Fibroblast of lung (primary cell): ENCODE results near the gene CHMP6.

Experiments
- EZH2 ChIP-seq: IDR thresholded peaks from 2 replicates; pipeline ENCODE4 v1.5.1; 2012; ENCODE audit warnings: low read length, control low read depth, mild to moderate bottlenecking; ENCODE audit errors: missing control alignments
- TF ChIP-seq, protein P1 (sequence below), 2 donors: IDR thresholded peaks in 1 of 2; conservative IDR thresholded peaks in 1 of 2; 1 replicate in 1 of 2; 2 replicates in 1 of 2; pipeline ENCODE4 v1.5.1; 2011 to 2012; ENCODE audit warnings: low read length in 2 of 2, control low read depth in 1 of 2, inconsistent platforms in 1 of 2, low read depth in 1 of 2, mild to moderate bottlenecking in 1 of 2

DNA sequence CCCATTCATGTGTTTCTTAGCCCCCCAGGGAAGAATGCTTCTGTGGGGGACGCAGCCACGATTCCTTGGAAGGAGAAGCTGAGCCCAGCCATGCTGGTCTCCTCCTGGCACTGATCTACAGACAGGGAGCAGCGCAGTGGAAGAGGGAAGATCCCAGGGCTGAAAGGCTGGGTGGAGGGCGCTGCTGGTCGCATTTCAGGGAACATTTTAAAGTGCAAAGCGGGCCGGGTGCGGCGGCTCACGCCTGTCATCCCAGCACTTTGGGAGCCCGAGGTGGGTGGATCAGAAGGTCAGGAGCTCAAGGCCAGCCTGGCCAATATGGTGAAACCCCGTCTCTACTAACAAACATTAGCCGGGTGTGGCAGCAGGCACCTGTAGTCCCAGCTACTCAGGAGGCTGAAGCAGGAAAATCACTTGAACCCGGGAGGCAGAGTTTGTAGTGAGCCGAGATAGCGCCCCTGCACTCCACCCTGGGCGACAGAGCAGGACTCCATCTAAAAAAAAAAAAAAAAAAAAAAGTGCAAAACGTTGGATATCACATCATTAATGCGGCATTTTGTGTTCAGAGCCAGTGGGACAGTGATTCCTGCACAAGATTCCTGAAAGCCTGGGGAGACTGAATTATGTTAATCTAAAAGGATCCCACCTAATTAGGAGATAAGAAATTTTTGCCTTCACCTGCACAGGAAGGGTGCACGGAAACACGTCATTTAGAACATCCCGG is 558 bp upstream of the CHMP6 start:
- TF ChIP-seq, protein P1, sequence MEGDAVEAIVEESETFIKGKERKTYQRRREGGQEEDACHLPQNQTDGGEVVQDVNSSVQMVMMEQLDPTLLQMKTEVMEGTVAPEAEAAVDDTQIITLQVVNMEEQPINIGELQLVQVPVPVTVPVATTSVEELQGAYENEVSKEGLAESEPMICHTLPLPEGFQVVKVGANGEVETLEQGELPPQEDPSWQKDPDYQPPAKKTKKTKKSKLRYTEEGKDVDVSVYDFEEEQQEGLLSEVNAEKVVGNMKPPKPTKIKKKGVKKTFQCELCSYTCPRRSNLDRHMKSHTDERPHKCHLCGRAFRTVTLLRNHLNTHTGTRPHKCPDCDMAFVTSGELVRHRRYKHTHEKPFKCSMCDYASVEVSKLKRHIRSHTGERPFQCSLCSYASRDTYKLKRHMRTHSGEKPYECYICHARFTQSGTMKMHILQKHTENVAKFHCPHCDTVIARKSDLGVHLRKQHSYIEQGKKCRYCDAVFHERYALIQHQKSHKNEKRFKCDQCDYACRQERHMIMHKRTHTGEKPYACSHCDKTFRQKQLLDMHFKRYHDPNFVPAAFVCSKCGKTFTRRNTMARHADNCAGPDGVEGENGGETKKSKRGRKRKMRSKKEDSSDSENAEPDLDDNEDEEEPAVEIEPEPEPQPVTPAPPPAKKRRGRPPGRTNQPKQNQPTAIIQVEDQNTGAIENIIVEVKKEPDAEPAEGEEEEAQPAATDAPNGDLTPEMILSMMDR (conservative IDR thresholded peaks at IDR 0.05 in 1 of 2, IDR thresholded peaks at IDR 0.05 in 1 of 2; ENCODE audit: low read depth in 1 of 2, low read length in 2 of 2) = no peak
- TF ChIP-seq EZH2 = no peak
